ENCODE data around the gene MACF1. TPM values are rescaled to one million over a fixed set of nuclear protein-coding genes. Genes with fewer than 3 reads are reported as not detected.
"Not testable (repeated sequence)": the region's sequence is repeated elsewhere in the genome, so short reads cannot be mapped to it uniquely, and the experiment has no call there.

The MACF1 gene
- total RNA-seq, 1 experiment from 2014 or later, result 79.5 TPM

- peak; percentile 13 for DNase-seq (ENCODE audit: low spot score)
These were observed 25.7 kb upstream of the MACF1 start for GRCh38 chr1:39178541-39179431.

- DNase-seq (ENCODE audit: low spot score), result no peak
These were observed 23.2 kb upstream of the MACF1 start for GRCh38 chr1:39181311-39181710.

GRCh38 chr1:39182804-39183203 is 21.7 kb upstream of the MACF1 start:
- DNase-seq (ENCODE audit: low spot score), result no peak

GRCh38 chr1:39183503-39184353 is 20.8 kb upstream of the MACF1 start:
- DNase-seq (ENCODE audit: low spot score), result peak; percentile 90

GRCh38 chr1:39184354-39184818 is 20.1 kb upstream of the MACF1 start:
- no peak for DNase-seq (ENCODE audit: low spot score)

- DNase-seq (ENCODE audit: low spot score), result no peak
These were observed 17.0 kb upstream of the MACF1 start for GRCh38 chr1:39187275-39188046.

- peak; percentile 37 for DNase-seq (ENCODE audit: low spot score)
These were observed 14.9 kb upstream of the MACF1 start for GRCh38 chr1:39189592-39190041.

GRCh38 chr1:39190096-39190495 is 14.4 kb upstream of the MACF1 start:
- DNase-seq (ENCODE audit: low spot score), result no peak

GRCh38 chr1:39194398-39195051 is 10.0 kb upstream of the MACF1 start:
- no peak for DNase-seq (ENCODE audit: low spot score)

GRCh38 chr1:39195166-39196111 is 9.1 kb upstream of the MACF1 start:
- DNase-seq (ENCODE audit: low spot score), result no peak

GRCh38 chr1:39196244-39197215 is 8.0 kb upstream of the MACF1 start:
- DNase-seq (ENCODE audit: low spot score), result no peak

GRCh38 chr1:39199593-39199992 is 4.9 kb upstream of the MACF1 start:
- DNase-seq (ENCODE audit: low spot score), result no peak

GRCh38 chr1:39205102-39205780 is 746 bp downstream of the MACF1 start:
- no peak for DNase-seq (ENCODE audit: low spot score)

- no peak for DNase-seq (ENCODE audit: low spot score)
These were observed 1.4 kb downstream of the MACF1 start for GRCh38 chr1:39205781-39206464.

- DNase-seq (ENCODE audit: low spot score), result not testable (repeated sequence)
These were observed 3.9 kb downstream of the MACF1 start for GRCh38 chr1:39208360-39208759.

GRCh38 chr1:39210649-39211048 is 6.2 kb downstream of the MACF1 start:
- DNase-seq (ENCODE audit: low spot score), result no peak

GRCh38 chr1:39212499-39212898 is 8.0 kb downstream of the MACF1 start:
- DNase-seq (ENCODE audit: low spot score), result no peak
